ENCODE data around the gene RSRC1. TPM values are rescaled to one million over a fixed set of nuclear protein-coding genes. Genes with fewer than 3 reads are reported as not detected.

Gene RSRC1
- total and polyA plus RNA-seq, 3 donors from 2014 or later: 12.6 to 53.3 (median 43.8) TPM

- Histone ChIP-seq H3K27ac (no peak overlapping the region), H3K36me3 (ENCODE audit: low read depth, missing control alignments) (no peaks in the 10 kb centered on the region), H3K4me1 (no peaks in the 10 kb centered on the region), H3K27me3 (no peaks in the 10 kb centered on the region), H3K9me3 (no peaks in the 10 kb centered on the region), H3K4me3 (no peak overlapping the region)
- DNase-seq: no peak
- intact Hi-C loops (cut with DNase I; ENCODE audit: low total_unique reads): no loop called here
- TF ChIP-seq CTCF (IDR thresholded peaks at IDR 0.05) (no peak), POLR2A (IDR thresholded peaks at IDR 0.05) (no peak)
- 91 to 97% methylated on average over 2 of the region's 2 CpGs for whole genome bisulfite sequencing, 2 donors
Measured at GRCh38 chr3:158354713-158355112, 244.8 kb downstream of the RSRC1 start.

GRCh38 chr3:158355623-158356588, 246.0 kb downstream of the RSRC1 start:
- no peak for TF ChIP-seq CTCF (IDR thresholded peaks at IDR 0.05)
- TF ChIP-seq POLR2A (IDR thresholded peaks at IDR 0.05): no peak
- DNase-seq: no peak
- H3K9me3 ChIP-seq: no peaks in the 10 kb centered on the region
- no peak overlapping the region for H3K4me3 ChIP-seq
- no peak overlapping the region for H3K27ac ChIP-seq
- no peaks in the 10 kb centered on the region for H3K4me1 ChIP-seq
- intact Hi-C loops (cut with DNase I; ENCODE audit: low total_unique reads): no loop called here
- no peaks in the 10 kb centered on the region for H3K27me3 ChIP-seq
- H3K36me3 ChIP-seq (ENCODE audit: low read depth, missing control alignments): no peaks in the 10 kb centered on the region
- 93% methylated on average over 4 of the region's 4 CpGs for WGBS, 2 donors

GRCh38 chr3:158359339-158359738, 249.4 kb downstream of the RSRC1 start:
- intact Hi-C loops (cut with DNase I; ENCODE audit: low total_unique reads): no loop called here
- Histone ChIP-seq H3K36me3 (ENCODE audit: low read depth, missing control alignments) (no peaks in the 10 kb centered on the region), H3K9me3 (no peaks in the 10 kb centered on the region), H3K4me3 (no peak overlapping the region), H3K4me1 (no peaks in the 10 kb centered on the region), H3K27ac (no peak overlapping the region), H3K27me3 (no peaks in the 10 kb centered on the region)
- WGBS, 2 donors: 90 to 97% methylated on average over 6 of the region's 6 CpGs
- DNase-seq: no peak
- no peak for TF ChIP-seq CTCF (IDR thresholded peaks at IDR 0.05)
- no peak for TF ChIP-seq POLR2A (IDR thresholded peaks at IDR 0.05)

- Histone ChIP-seq H3K4me3 (no peak overlapping the region), H3K9me3 (no peaks in the 10 kb centered on the region), H3K27ac (no peak overlapping the region), H3K36me3 (ENCODE audit: low read depth, missing control alignments) (no peaks in the 10 kb centered on the region), H3K27me3 (no peaks in the 10 kb centered on the region), H3K4me1 (no peaks in the 10 kb centered on the region)
- TF ChIP-seq POLR2A (IDR thresholded peaks at IDR 0.05) (no peak), CTCF (IDR thresholded peaks at IDR 0.05) (no peak)
- DNase-seq: no peak
- intact Hi-C loops (cut with DNase I; ENCODE audit: low total_unique reads): no loop called here
- WGBS, 2 donors: 93 to 98% methylated on average over 5 to 9 of the region's 11 CpGs
Measured at GRCh38 chr3:158360756-158361448, 251.0 kb downstream of the RSRC1 start.
